NB4 (cell line): ENCODE measurements around the gene GRIA2.

ENCODE experiments used
- DNase-seq: peaks from one replicate; pipeline ENCODE4 v3.0.0; 2010; ENCODE audit warnings: low read depth
- H3K4me3 ChIP-seq: one replicate; pipeline ENCODE4 v1.5.1; 2011; ENCODE audit warnings: mild to moderate bottlenecking, low read depth, low read length, moderate library complexity
- MYC ChIP-seq: IDR thresholded peaks from 2 replicates; pipeline ENCODE4 v1.6.1; 2011; ENCODE audit warnings: low read depth, low read length
- POLR2A ChIP-seq: IDR thresholded peaks from 2 replicates; pipeline ENCODE4 v1.6.1; 2011; ENCODE audit warnings: mild to moderate bottlenecking; ENCODE audit not compliant: insufficient read length; ENCODE audit errors: extremely low read depth
- TF ChIP-seq, protein P1 (sequence below): IDR thresholded peaks from 2 replicates; pipeline ENCODE4 v1.6.1; 2011; ENCODE audit warnings: low read depth, low read length
- TF ChIP-seq, protein P2 (sequence below): IDR thresholded peaks from one replicate; pipeline ENCODE4 v1.5.1; 2012; ENCODE audit warnings: low read depth, low read length

GRIA2 gene

DNA sequence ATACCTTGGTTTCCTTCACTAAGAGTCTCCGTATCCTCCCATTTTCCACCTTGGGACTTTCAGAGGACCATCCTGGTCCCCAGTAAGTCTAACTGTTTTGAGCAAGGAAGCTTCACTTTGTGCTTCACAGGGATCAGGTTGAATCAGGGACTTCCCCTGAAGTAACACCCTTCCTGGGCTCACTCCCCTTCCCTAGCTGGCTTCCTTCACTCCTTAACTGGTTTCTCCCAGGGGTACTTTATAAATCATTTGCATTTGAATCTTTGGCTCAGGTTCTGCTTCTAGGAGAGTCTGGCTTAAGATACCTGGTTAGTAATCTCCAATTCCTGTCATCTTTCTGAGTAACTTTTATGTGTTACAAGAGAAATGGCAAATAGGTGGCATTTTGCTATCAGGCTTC is 24.5 kb upstream of the GRIA2 start:
- H3K4me3 ChIP-seq, result no peak overlapping the region
- no peak for DNase-seq
- TF ChIP-seq MYC (no peak), POLR2A (no peak)
- TF ChIP-seq, protein P1, sequence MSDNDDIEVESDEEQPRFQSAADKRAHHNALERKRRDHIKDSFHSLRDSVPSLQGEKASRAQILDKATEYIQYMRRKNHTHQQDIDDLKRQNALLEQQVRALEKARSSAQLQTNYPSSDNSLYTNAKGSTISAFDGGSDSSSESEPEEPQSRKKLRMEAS, result no peak
- TF ChIP-seq, protein P2, sequence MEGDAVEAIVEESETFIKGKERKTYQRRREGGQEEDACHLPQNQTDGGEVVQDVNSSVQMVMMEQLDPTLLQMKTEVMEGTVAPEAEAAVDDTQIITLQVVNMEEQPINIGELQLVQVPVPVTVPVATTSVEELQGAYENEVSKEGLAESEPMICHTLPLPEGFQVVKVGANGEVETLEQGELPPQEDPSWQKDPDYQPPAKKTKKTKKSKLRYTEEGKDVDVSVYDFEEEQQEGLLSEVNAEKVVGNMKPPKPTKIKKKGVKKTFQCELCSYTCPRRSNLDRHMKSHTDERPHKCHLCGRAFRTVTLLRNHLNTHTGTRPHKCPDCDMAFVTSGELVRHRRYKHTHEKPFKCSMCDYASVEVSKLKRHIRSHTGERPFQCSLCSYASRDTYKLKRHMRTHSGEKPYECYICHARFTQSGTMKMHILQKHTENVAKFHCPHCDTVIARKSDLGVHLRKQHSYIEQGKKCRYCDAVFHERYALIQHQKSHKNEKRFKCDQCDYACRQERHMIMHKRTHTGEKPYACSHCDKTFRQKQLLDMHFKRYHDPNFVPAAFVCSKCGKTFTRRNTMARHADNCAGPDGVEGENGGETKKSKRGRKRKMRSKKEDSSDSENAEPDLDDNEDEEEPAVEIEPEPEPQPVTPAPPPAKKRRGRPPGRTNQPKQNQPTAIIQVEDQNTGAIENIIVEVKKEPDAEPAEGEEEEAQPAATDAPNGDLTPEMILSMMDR, result no peak

DNA sequence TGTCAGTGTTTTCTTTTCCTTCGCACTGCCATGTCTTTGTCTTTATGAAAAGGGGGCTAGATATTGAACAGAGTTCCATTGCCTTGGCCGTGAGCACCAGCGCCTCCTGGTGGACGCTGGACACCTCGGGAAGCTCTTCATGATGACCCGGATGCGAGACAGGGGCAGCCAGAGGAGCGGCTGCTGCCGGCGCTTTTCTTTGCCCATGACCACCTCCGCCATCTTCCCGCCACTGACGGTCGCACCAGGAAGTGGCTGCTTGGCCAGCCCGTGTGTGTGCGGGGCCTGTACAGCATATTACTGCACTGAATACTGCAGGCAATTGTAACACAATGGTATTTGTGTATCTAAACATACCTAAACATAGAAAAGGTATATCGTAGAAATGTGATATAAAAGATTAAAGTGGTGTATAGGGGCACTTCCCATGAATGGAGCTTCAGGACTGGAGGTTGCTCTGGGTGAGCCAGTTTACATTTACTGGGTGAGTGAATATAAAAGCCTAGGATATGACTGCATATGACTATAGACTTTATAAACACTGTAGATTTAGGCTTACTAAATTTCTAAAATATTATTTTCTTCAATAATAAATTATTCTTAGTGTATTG is 15.8 kb upstream of the GRIA2 start:
- H3K4me3 ChIP-seq, result no peak overlapping the region
- TF ChIP-seq, protein P1, result no peak
- TF ChIP-seq, protein P2, result peak; percentile 77
- TF ChIP-seq MYC, result no peak
- TF ChIP-seq POLR2A, result no peak
- DNase-seq, result peak; percentile 39

DNA sequence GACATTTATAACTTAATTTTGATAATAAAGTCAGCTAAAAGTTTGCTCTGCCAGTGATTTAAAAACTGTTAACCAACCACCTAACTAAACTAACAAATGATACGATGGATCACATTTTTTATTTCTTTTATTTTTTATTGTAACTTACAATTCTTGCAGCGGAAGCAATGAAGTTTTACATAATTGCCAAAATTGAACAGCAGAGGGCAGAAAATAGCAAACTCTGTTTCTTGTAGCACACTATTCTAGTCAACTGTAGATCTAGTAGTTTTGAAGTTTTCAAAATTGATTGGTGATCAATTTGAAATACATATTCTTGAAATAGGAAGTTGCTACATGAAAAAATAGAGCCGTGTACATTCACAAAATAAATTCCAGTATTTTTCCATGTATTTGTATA is 2.8 kb upstream of the GRIA2 start:
- TF ChIP-seq, protein P1, result no peak
- TF ChIP-seq, protein P2, result peak; percentile 23
- no peak overlapping the region for H3K4me3 ChIP-seq
- peak; percentile 22 for DNase-seq

DNA sequence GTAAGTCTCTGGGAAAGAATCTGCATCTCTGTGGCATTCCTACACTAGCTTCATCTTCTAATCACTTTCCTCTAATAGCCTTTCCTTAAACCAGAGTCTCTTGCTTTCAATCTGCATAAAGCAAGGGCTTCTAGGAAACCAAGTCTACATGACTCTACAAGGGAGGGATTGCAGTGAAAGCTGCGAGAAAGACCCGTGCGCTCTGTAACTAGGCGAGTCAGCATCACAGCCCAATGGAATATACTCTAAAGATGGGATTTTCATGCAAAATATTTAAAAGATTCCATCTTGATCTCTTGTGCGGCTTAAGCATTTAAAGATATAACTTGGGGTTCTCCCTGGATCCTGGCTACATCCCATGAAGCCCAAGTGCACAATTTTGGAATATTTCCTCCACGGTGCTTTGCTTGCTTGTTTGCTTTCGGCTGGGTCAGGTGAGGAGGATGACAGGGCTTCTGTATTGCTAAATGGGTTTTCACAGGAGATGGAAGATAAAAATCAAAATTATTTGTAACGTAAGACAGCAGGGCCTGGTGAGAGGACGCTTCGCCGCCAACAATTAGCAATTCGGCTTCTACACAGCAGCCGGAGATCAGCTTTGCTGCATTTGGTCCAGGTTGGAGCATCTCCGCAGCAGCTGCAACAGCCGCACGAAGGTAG is 687 bp upstream of the GRIA2 start:
- no peak overlapping the region for H3K4me3 ChIP-seq
- no peak for DNase-seq
- TF ChIP-seq, protein P2, result no peak
- TF ChIP-seq, protein P1, result no peak
- TF ChIP-seq MYC (no peak), POLR2A (no peak)

DNA sequence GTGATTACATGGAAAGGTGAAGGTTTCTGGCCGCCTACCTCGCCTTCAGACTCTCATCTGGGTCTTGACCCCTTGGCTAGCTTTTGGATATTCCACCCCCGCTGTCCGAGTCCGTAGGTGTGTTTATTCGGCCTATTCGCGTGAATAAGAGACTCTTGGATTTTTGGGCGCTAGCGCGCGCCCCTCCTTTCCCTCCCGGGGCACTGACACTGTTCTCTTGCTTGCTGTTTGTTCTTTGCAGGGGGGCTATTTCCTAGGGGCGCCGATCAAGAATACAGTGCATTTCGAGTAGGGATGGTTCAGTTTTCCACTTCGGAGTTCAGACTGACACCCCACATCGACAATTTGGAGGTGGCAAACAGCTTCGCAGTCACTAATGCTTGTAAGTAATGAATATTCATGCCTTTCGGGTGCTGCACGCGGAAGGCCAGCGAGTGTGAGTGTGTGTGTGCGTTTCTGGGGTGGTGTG is 932 bp downstream of the GRIA2 start:
- TF ChIP-seq, protein P2, result no peak
- TF ChIP-seq, protein P1, result no peak
- TF ChIP-seq MYC (no peak), POLR2A (no peak)
- DNase-seq, result no peak
- no peak overlapping the region for H3K4me3 ChIP-seq
